AG09319 (cell line): ENCODE data around the gene MC1R.

Experiments used
- DNase-seq: peaks from one replicate; pipeline ENCODE4 v3.0.0-alpha.2; 2010; ENCODE audit warnings: low read depth; ENCODE audit errors: extremely low read depth
- TF ChIP-seq, protein P1 (sequence below): IDR thresholded peaks from 2 replicates; pipeline ENCODE4 v1.5.1; 2011; ENCODE audit warnings: low read depth, mild to moderate bottlenecking, inconsistent platforms, low read length, moderate library complexity

MC1R gene

DNA sequence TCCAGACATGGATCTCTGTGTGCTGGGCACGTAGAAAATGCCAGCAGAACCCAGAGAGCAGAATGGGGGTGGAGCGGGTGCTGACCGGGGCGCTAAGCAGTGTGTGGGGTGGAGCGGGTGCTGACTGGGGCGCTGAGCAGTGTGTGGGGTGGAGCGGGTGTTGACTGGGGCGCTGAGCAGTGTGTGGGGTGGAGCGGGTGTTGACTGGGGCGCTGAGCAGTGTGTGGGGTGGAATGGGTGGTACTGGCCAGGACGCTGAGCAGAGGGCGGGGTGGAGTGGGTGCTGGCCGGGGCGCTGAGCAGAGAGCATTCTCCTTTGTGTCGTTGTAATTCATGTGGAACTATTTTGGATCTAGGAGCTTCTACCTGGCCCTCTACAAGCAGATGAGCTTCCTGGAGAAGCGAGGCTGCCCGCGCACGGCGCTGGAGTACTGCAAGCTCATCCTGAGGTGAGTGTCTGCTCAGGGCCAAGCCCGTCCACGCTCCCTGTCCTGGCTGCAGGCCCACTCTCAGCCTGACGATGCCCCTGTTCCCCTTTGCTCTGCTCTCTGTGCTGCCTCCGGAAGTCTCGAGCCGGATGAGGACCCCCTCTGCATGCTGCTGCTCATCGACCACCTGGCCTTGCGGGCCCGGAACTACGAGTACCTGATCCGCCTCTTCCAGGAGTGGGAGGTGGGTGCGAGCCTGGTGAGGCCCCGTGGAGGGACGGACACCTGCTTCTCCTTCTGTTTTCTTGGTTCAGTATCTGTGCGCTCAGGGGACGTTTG, 20.3 kb upstream of the MC1R start:
- DNase-seq = no peak
- TF ChIP-seq, protein P1, sequence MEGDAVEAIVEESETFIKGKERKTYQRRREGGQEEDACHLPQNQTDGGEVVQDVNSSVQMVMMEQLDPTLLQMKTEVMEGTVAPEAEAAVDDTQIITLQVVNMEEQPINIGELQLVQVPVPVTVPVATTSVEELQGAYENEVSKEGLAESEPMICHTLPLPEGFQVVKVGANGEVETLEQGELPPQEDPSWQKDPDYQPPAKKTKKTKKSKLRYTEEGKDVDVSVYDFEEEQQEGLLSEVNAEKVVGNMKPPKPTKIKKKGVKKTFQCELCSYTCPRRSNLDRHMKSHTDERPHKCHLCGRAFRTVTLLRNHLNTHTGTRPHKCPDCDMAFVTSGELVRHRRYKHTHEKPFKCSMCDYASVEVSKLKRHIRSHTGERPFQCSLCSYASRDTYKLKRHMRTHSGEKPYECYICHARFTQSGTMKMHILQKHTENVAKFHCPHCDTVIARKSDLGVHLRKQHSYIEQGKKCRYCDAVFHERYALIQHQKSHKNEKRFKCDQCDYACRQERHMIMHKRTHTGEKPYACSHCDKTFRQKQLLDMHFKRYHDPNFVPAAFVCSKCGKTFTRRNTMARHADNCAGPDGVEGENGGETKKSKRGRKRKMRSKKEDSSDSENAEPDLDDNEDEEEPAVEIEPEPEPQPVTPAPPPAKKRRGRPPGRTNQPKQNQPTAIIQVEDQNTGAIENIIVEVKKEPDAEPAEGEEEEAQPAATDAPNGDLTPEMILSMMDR = no peak

DNA sequence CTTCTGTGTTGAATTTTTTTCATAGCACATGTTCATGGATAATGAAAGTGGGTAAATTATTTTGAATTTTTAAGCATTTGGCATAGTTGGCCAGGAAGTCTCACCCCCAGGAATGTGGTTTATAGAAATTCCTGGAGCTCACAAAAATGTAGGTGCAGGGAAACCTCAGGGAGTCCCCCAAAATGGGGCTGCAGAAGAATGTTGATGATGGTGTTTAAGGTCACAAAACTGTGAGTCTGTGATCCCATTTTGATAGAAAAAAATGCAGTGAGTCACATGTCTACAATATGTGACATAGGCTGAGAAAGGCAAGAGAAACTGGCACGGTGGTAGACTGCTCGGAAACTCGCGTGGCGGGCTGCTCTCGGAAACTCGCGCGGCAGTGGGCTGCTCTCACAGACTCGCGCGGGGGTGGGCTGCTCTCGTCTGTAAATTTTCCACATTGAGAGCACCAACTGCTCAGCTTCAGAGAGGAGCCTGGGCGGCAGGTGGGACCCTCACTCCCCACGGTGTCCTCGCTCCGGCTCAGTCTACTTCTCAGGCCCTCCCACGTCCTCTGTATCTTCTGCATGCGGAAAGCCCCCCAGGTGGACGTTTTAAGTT, 18.7 kb upstream of the MC1R start:
- TF ChIP-seq, protein P1 = no peak
- DNase-seq = no peak

DNA sequence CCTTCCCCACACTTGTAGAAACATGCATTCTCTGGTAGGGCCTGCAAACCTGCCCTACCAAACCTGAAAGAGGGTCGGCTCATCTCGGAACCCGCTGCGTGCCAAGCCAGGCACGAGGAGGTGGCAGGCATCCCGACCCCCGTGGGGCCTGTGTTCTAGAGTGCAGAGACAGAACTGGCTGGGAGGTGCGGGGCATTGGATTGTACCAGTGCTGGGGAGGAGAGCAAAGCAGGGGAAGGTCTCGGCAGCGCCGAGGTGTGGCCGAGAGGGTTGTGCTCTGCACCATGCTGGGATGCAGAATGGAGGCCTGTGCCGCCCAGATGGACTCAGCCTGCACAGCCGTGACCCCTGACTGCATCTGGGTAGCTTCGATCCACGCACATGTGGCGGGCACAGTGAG, 17.8 kb upstream of the MC1R start:
- DNase-seq = no peak
- TF ChIP-seq, protein P1 = no peak

DNA sequence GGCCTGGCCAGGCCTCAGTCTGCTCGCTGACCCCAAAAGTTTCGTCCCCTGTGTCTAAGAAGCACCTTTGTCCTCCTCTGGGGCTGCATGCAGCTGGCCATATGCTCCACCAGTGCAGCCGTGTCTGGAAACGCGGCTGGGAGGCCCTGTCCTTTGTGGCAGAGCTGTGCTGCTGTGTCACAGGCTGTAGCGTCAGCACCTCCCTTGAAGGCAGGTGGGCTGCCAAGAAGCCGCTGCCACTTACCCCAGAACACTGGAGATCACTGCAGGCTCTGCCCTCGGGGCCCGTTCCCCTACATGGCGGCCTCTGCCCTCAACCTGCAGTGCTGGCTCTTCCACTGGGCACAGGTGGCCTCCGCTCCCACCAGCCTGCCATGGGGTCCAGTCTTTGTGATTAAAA, 15.7 kb upstream of the MC1R start:
- no peak for DNase-seq
- TF ChIP-seq, protein P1 = no peak

DNA sequence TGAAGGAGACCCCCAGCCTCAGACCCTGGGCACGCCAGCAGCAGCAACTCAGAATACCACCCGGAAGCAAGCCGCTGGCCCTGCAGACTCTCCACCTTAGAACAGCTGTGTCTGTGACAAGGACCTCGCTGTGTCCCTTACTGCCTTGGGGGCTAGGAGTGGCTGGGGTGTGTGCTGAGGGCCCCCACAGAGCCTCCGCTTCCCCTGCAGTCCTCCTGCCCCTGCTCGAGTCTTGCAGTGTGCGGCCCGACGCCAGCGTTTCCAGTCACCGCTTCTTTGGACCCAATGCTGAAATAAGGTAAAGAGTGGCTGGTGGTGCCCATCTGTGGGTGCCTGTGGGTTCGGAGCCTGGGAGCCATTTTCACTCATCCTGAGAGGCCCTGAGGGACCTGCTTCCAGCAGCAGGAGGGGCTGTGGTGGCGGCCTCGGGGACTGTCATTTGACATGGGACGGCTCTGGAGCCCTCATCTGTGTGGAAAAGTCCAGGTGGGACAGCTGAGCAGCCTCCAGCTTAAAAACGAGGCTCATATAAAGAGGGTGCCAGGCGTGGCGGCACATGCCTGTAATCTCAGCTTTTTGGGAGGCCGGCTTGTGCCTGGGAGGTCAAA, 14.7 kb upstream of the MC1R start:
- DNase-seq = no peak
- TF ChIP-seq, protein P1 = no peak

DNA sequence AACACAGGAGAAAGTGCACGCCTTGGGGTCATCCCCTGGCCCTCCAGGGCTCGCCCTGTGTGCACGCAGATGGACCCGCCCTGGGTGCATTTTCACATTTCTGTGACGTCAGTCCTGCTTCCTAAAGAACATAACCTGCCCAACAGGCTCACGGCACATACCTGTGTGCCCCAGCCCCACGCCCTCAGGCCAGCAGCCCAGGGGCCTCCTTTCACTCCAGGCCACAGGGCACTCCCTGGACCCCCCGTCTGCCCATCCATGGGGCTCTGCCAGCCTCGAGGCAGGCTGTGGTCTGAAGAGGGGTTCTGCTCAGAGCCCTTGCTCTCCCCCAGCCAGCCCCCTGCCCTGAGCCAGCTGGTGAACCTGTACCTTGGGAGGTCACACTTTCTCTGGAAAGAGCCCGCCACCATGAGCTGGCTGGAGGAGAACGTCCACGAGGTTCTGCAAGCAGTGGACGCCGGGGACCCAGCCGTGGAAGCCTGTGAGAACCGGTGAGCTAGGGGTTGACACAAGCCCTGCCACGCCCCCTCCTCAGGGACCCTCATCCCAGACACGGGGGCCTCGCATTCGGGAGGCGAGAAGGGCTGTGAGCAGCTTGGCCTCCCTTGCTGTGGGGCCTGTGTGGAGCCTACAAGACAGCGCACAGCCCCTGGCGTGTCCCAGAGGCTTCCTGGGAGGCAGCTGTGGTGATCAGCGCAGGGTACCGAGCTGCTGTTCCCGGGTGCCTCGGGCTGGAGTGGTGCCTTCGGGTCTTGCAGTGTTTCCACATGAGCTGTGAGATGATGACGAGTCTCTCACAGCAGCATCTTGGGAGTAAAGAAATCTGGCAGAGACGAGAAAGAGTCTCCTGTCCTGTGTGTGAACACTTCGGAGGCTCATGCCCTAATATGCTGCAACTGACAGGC, 13.8 kb upstream of the MC1R start:
- TF ChIP-seq, protein P1 = no peak
- DNase-seq = no peak
